IMR-90 (cell line): Measurements from ENCODE around the gene TIMM44. TPM values are rescaled to one million over a fixed set of nuclear protein-coding genes. Genes with fewer than 3 reads are reported as not detected.

ENCODE experiments used
- ATAC-seq: fragments of 200-7000 bp; cut with Tn5 transposase; 2 replicates; pipeline ENCODE4 v1.9.1; 2020; ENCODE audit warnings: low read depth, mild to moderate bottlenecking, moderate library complexity
- BruUV-seq: library from RNA; stranded (reverse); fragments of 400-500 nt; replicated peaks from 2 replicates; lab custom pipeline; 2021; lab: Mats Ljungman, UMichigan
- CTCF ChIA-PET: fragments of 300-600 bp; formaldehyde crosslinking; extraction: SDS; loops from one replicate; lab custom pipeline; 2021; ENCODE audit warnings: antibody characterized with exemption; lab: Yijun Ruan, JAX
- POLR2A ChIA-PET: fragments of 300-600 bp; sonication (Branson Sonifier 250); formaldehyde crosslinking; loops from one replicate; lab custom pipeline; 2022; ENCODE audit warnings: antibody characterized with exemption; ENCODE audit not compliant: unreplicated experiment; lab: Charles Lee
- DNase-seq: peaks from one replicate; pipeline ENCODE4 v3.0.0; 2013
- H2AFZ ChIP-seq: replicated peaks from 2 replicates; pipeline ENCODE3; 2013; ENCODE audit warnings: low read length, mild to moderate bottlenecking; ENCODE audit not compliant: poor library complexity
- H2AK5ac ChIP-seq: 2 replicates; pipeline ENCODE4 v1.6.1; 2013; ENCODE audit warnings: low read depth, low read length, inconsistent platforms
- H2AK9ac ChIP-seq: replicated peaks from 2 replicates; pipeline ENCODE3; 2013; ENCODE audit warnings: mild to moderate bottlenecking, low read depth, low read length, moderate library complexity; ENCODE audit not compliant: poor library complexity
- H2BK120ac ChIP-seq: 2 replicates; pipeline ENCODE4 v1.6.1; 2013; ENCODE audit warnings: low read depth, low read length, inconsistent platforms
- H2BK15ac ChIP-seq: 3 replicates; pipeline ENCODE4 v1.6.1; 2013; ENCODE audit warnings: low read depth, low read length, inconsistent platforms
- H2BK20ac ChIP-seq: 2 replicates; pipeline ENCODE4 v1.6.1; 2013; ENCODE audit warnings: low read depth, mild to moderate bottlenecking, inconsistent platforms, low read length, moderate library complexity
- H2BK5ac ChIP-seq: 2 replicates; pipeline ENCODE4 v1.6.1; 2013; ENCODE audit warnings: mild to moderate bottlenecking, low read depth, low read length, inconsistent platforms; ENCODE audit not compliant: poor library complexity, severe bottlenecking
- H3K14ac ChIP-seq: replicated peaks from 2 replicates; pipeline ENCODE4 v1.6.1; 2013; ENCODE audit warnings: low read depth, low read length, inconsistent platforms
- H3K18ac ChIP-seq: 2 replicates; pipeline ENCODE4 v1.6.1; 2013; ENCODE audit warnings: low read depth, low read length, control low read depth
- H3K23ac ChIP-seq: 2 replicates; pipeline ENCODE4 v1.6.1; 2013; ENCODE audit warnings: low read depth, low read length, inconsistent platforms
- H3K27ac ChIP-seq: 2 replicates; pipeline ENCODE4 v1.5.1; 2013; ENCODE audit warnings: mild to moderate bottlenecking, control low read depth, low read length; ENCODE audit not compliant: insufficient read depth
- H3K27me3 ChIP-seq: 2 replicates; pipeline ENCODE4 v1.6.1; 2013; ENCODE audit warnings: low read length; ENCODE audit not compliant: control insufficient read depth, insufficient read depth
- H3K36me3 ChIP-seq: 2 replicates; pipeline ENCODE4 v1.6.1; 2013; ENCODE audit warnings: low read length, mixed read lengths; ENCODE audit not compliant: control insufficient read depth, insufficient read depth
- H3K4ac ChIP-seq: 2 replicates; pipeline ENCODE4 v1.6.1; 2013; ENCODE audit warnings: low read depth, low read length, inconsistent platforms
- H3K4me1 ChIP-seq: 2 replicates; pipeline ENCODE4 v1.6.1; 2013; ENCODE audit warnings: low read length, mixed read lengths; ENCODE audit not compliant: control insufficient read depth, insufficient read depth
- H3K4me2 ChIP-seq: 2 replicates; pipeline ENCODE4 v1.6.1; 2013; ENCODE audit warnings: low read depth, mild to moderate bottlenecking, control low read depth, low read length, moderate library complexity
- H3K4me3 ChIP-seq: 2 replicates; pipeline ENCODE4 v1.5.1; 2013; ENCODE audit warnings: low read depth, mild to moderate bottlenecking, control low read depth, low read length, moderate library complexity; ENCODE audit not compliant: insufficient read depth
- H3K56ac ChIP-seq: 2 replicates; pipeline ENCODE4 v1.6.1; 2013; ENCODE audit warnings: low read length, inconsistent platforms; ENCODE audit not compliant: insufficient read depth; ENCODE audit errors: extremely low read depth
- H3K79me1 ChIP-seq, 2 experiments: 2 replicates each; pipeline ENCODE4 v1.6.1; 2013; ENCODE audit warnings: low read length in 2 of 2, inconsistent platforms in 1 of 2, low read depth in 1 of 2
- H3K9ac ChIP-seq: 2 replicates; pipeline ENCODE4 v1.6.1; 2013; ENCODE audit warnings: low read depth, low read length, control low read depth
- H3K9me1 ChIP-seq: 2 replicates; pipeline ENCODE4 v1.6.1; 2013; ENCODE audit warnings: low read length, inconsistent platforms; ENCODE audit not compliant: insufficient read depth
- H3K9me3 ChIP-seq: 2 replicates; pipeline ENCODE4 v1.6.1; 2013; ENCODE audit warnings: low read length; ENCODE audit not compliant: control insufficient read depth, insufficient read depth
- H4K20me1 ChIP-seq: 2 replicates; pipeline ENCODE4 v1.6.1; 2013; ENCODE audit warnings: low read length, inconsistent platforms; ENCODE audit not compliant: insufficient read depth
- H4K5ac ChIP-seq: 2 replicates; pipeline ENCODE4 v1.6.1; 2013; ENCODE audit warnings: mild to moderate bottlenecking, low read depth, low read length, control low read depth
- H4K8ac ChIP-seq, 2 experiments: 2 replicates each; pipeline ENCODE4 v1.6.1; 2013; ENCODE audit warnings: low read depth in 2 of 2, low read length in 2 of 2, control low read depth in 1 of 2, inconsistent platforms in 1 of 2
- H4K91ac ChIP-seq: 2 replicates; pipeline ENCODE4 v1.6.1; 2013; ENCODE audit warnings: low read depth, low read length, inconsistent platforms; ENCODE audit not compliant: insufficient read depth
- BHLHE40 ChIP-seq: fragments of 150-350 bp; IDR thresholded peaks from 2 replicates; pipeline ENCODE4 v1.6.1; 2016; ENCODE audit warnings: mild to moderate bottlenecking, low read depth, low read length
- CHD1 ChIP-seq: IDR thresholded peaks from 2 replicates; pipeline ENCODE4 v1.6.1; 2012; ENCODE audit warnings: low read depth, low read length, improper control_type of control experiment
- CTCF ChIP-seq: conservative IDR thresholded peaks from 2 replicates; pipeline ENCODE4 v1.5.1; 2012; ENCODE audit warnings: mild to moderate bottlenecking, low read depth, low read length, improper control_type of control experiment
- ELK1 ChIP-seq: fragments of 150-350 bp; IDR thresholded peaks from 2 replicates; pipeline ENCODE4 v1.6.1; 2016; ENCODE audit warnings: low read depth, mild to moderate bottlenecking, low read length, moderate library complexity, borderline replicate concordance
- FOS ChIP-seq: fragments of 150-350 bp; IDR thresholded peaks from 2 replicates; pipeline ENCODE4 v1.6.1; 2016; ENCODE audit warnings: low read depth, low read length
- MAFK ChIP-seq: IDR thresholded peaks from 2 replicates; pipeline ENCODE4 v1.6.1; 2012; ENCODE audit warnings: low read depth, low read length, improper control_type of control experiment
- MAZ ChIP-seq: IDR thresholded peaks from 2 replicates; pipeline ENCODE4 v1.6.1; 2012; ENCODE audit warnings: low read depth, mild to moderate bottlenecking, low read length, improper control_type of control experiment, moderate library complexity, borderline replicate concordance
- MXI1 ChIP-seq: IDR thresholded peaks from 2 replicates; pipeline ENCODE4 v1.6.1; 2012; ENCODE audit warnings: low read depth, mild to moderate bottlenecking, low read length, moderate library complexity, borderline replicate concordance
- NFE2L2 ChIP-seq: fragments of 150-350 bp; IDR thresholded peaks from 2 replicates; pipeline ENCODE4 v1.6.1; 2016; ENCODE audit warnings: low read depth, mild to moderate bottlenecking, low read length
- POLR2A ChIP-seq: IDR thresholded peaks from 2 replicates; pipeline ENCODE4 v1.6.1; 2012; ENCODE audit warnings: mild to moderate bottlenecking, low read depth, low read length
- RAD21 ChIP-seq: IDR thresholded peaks from 2 replicates; pipeline ENCODE4 v1.6.1; 2012; ENCODE audit warnings: low read length, improper control_type of control experiment
- RCOR1 ChIP-seq: IDR thresholded peaks from 2 replicates; pipeline ENCODE4 v1.6.1; 2012; ENCODE audit warnings: mild to moderate bottlenecking, low read length, improper control_type of control experiment; ENCODE audit not compliant: insufficient replicate concordance
- RFX5 ChIP-seq: IDR thresholded peaks from 2 replicates; pipeline ENCODE4 v1.8.0; 2012; ENCODE audit warnings: low read depth, mild to moderate bottlenecking, low read length, moderate library complexity
- SMC3 ChIP-seq: fragments of 150-350 bp; IDR thresholded peaks from 2 replicates; pipeline ENCODE4 v1.6.1; 2016; ENCODE audit warnings: low read depth, mild to moderate bottlenecking, antibody characterized with exemption, low read length, moderate library complexity
- USF2 ChIP-seq: fragments of 150-350 bp; IDR thresholded peaks from 2 replicates; pipeline ENCODE4 v1.6.1; 2017; ENCODE audit warnings: mild to moderate bottlenecking, antibody characterized with exemption, low read length, low read depth
- WGBS, 2 experiments: methylation state at CpG; one replicate each; pipeline versions ENCODE4 v1.1.5 to v1.1.7; 2013; ENCODE audit warnings: missing lambda C conversion rate in 2 of 2; ENCODE audit not compliant: insufficient read length in 1 of 2; ENCODE audit errors: extremely low coverage in 2 of 2; 5-methylcytosine and 5-hydroxymethylcytosine counted together
- dilution Hi-C: fragments of 300-500 bp; cut with HindIII; formaldehyde crosslinking; loops from one replicate; pipeline ENCODE4 v1.14.3; 2018; ENCODE audit warnings: low sequenced_read_pairs; ENCODE audit not compliant: unreplicated experiment
- in situ Hi-C: fragments of 300-500 bp; cut with MboI; formaldehyde crosslinking; loops from 3 replicates; pipeline ENCODE4 v1.14.3; 2019; ENCODE audit warnings: low sequenced_read_pairs, inconsistent platforms, mixed read lengths
- intact Hi-C: fragments of 100-400 bp; cut with micrococcal nuclease; formaldehyde crosslinking; loops from 2 replicates; pipeline ENCODE4 v1.10.0; 2022
- polyA plus RNA-seq, 3 experiments: library from polyadenylated mRNA; depleted of rRNA; stranded (reverse); fragments of >200 nt; gene quantifications; 2 replicates each; pipeline ENCODE4 v1.2.3, GENCODE V29; 2012; ENCODE audit warnings: low replicate concordance in 1 of 3
- total RNA-seq: library from RNA; depleted of rRNA; stranded (reverse); fragments of >200 nt; gene quantifications from 2 replicates; pipeline ENCODE4 v1.2.3, GENCODE V29; 2012

TIMM44 gene
- total and polyA plus RNA-seq, 2 of the 4 experiments (the other 2 are of a cell fraction), result 37.6 to 52.3 TPM

- dilution Hi-C loops, result no loop called here
- Histone ChIP-seq H2AK9ac (no peak overlapping the region), H2AK5ac (no peak overlapping the region), H4K8ac (no peak overlapping the region), H4K5ac (no peak overlapping the region), H2BK5ac (no peak overlapping the region), H2BK20ac (no peak overlapping the region), H3K79me1 (peaks cover 35 to 72% of the 10 kb centered on the region in 2 experiments), H3K27me3 (no peaks in the 10 kb centered on the region), H3K56ac (no peak overlapping the region), H3K23ac (no peak overlapping the region), H3K9ac (no peak overlapping the region), H4K91ac (no peak overlapping the region), H3K4ac (no peak overlapping the region), H2BK120ac (no peak overlapping the region), H3K18ac (no peak overlapping the region), H3K9me3 (no peaks in the 10 kb centered on the region), H4K20me1 (peaks cover 93% of the 10 kb centered on the region), H3K4me2 (no peak overlapping the region), H3K36me3 (peaks cover 66% of the 10 kb centered on the region), H3K27ac (no peak overlapping the region), H3K14ac (no peak overlapping the region), H2AFZ (no peak overlapping the region), H3K9me1 (peaks cover 16% of the 10 kb centered on the region), H2BK15ac (no peak overlapping the region), H3K4me3 (no peak overlapping the region), H3K4me1 (peaks cover 6% of the 10 kb centered on the region)
- WGBS, 2 experiments, result 76% methylated on average over 4 of the region's 10 CpGs; no CpG with 5 or more reads in 1 of the 2 experiments
- intact Hi-C loops, result no loop called here
- ChIA-PET POLR2A (no interaction called here), CTCF (no interaction called here)
- in situ Hi-C loops, result no loop called here
- ATAC-seq (no peak), DNase-seq (no peak)
- TF ChIP-seq POLR2A, result no peak
- TF ChIP-seq CTCF, result no peak
- TF ChIP-seq CHD1, result no peak
- no peak for TF ChIP-seq RCOR1
- no peak for TF ChIP-seq RFX5
- no peak for TF ChIP-seq MAZ
- no peak for TF ChIP-seq BHLHE40
- TF ChIP-seq MXI1, result no peak
- TF ChIP-seq FOS, result no peak
- no peak for TF ChIP-seq ELK1
- TF ChIP-seq SMC3, result no peak
- no peak for TF ChIP-seq NFE2L2
- no peak for TF ChIP-seq RAD21
- no peak for TF ChIP-seq MAFK
- no peak for TF ChIP-seq USF2
- BruUV-seq, result no TSS peak
Observed at GRCh38 chr19:7982103-7982502, 38.6 kb upstream of the TIMM44 start.
